Breast epithelium (tissue), 4 donors: ENCODE data around the gene PLEKHG4. TPM values are rescaled to one million over a fixed set of nuclear protein-coding genes. Genes with fewer than 3 reads are reported as not detected.

Experiments used
- DNase-seq, 2 donors: peaks; one replicate each; pipeline ENCODE4 v3.0.0-alpha.2; 2019; ENCODE audit warnings: low spot score in 2 of 2
- H3K27ac ChIP-seq, 2 donors: fragments of 200-600 bp; sonication (generic) in 1 of 2; one replicate each; pipeline ENCODE4 v1.5.1; 2016 to 2019; ENCODE audit warnings: mild to moderate bottlenecking in 1 of 2
- H3K27me3 ChIP-seq, 2 donors: fragments of 200-600 bp; sonication (generic) in 1 of 2; one replicate each; pipeline versions ENCODE4 v1.5.1 to v1.6.0; 2017 to 2019; ENCODE audit warnings: control low read depth in 1 of 2, mild to moderate bottlenecking in 1 of 2
- H3K36me3 ChIP-seq: fragments of 200-600 bp; one replicate; pipeline ENCODE4 v1.5.1; 2019
- H3K4me1 ChIP-seq, 2 donors: fragments of 200-600 bp; sonication (generic); one replicate each; pipeline ENCODE4 v1.5.1; 2016 to 2019; ENCODE audit warnings: control low read depth in 1 of 2
- H3K4me3 ChIP-seq, 3 donors: fragments of 200-600 bp; sonication (generic); 1 replicate in 2 of 3; 2 replicates in 1 of 3; pipeline ENCODE4 v1.5.1; 2016 to 2019; ENCODE audit warnings: mild to moderate bottlenecking in 3 of 3, moderate library complexity in 2 of 3
- H3K9me3 ChIP-seq, 2 donors: fragments of 200-600 bp; sonication (generic) in 1 of 2; one replicate each; pipeline ENCODE4 v1.5.1; 2016 to 2019; ENCODE audit warnings: control low read depth in 1 of 2
- CTCF ChIP-seq, 3 donors: fragments of 450-650 bp; IDR thresholded peaks; one replicate each; pipeline ENCODE4 v1.5.1; 2016 to 2017; ENCODE audit warnings: antibody characterized with exemption in 3 of 3, mild to moderate bottlenecking in 3 of 3, moderate library complexity in 3 of 3
- POLR2A ChIP-seq: fragments of 450-650 bp; IDR thresholded peaks from one replicate; pipeline ENCODE4 v1.6.1; 2016; ENCODE audit warnings: antibody characterized with exemption, mild to moderate bottlenecking, moderate library complexity
- POLR2AphosphoS5 ChIP-seq, 3 donors: sonication (generic); formaldehyde crosslinking; IDR thresholded peaks; one replicate each; pipeline ENCODE4 v1.6.1; 2017; ENCODE audit warnings: antibody characterized with exemption in 3 of 3
- intact Hi-C: fragments of 100-400 bp; cut with DNase I; formaldehyde crosslinking; loops from one replicate; pipeline ENCODE4 v1.15.1; 2023; ENCODE audit warnings: low total_unique reads
- total RNA-seq, 3 donors: library from RNA; depleted of rRNA; stranded (reverse); fragments of >200 nt; gene quantifications; one replicate each; pipeline ENCODE4 v1.1.0, GENCODE V29; 2016

The PLEKHG4 gene
- total RNA-seq, 3 donors from 2014 or later: 15.0 to 26.2 (median 19.8) TPM

DNA sequence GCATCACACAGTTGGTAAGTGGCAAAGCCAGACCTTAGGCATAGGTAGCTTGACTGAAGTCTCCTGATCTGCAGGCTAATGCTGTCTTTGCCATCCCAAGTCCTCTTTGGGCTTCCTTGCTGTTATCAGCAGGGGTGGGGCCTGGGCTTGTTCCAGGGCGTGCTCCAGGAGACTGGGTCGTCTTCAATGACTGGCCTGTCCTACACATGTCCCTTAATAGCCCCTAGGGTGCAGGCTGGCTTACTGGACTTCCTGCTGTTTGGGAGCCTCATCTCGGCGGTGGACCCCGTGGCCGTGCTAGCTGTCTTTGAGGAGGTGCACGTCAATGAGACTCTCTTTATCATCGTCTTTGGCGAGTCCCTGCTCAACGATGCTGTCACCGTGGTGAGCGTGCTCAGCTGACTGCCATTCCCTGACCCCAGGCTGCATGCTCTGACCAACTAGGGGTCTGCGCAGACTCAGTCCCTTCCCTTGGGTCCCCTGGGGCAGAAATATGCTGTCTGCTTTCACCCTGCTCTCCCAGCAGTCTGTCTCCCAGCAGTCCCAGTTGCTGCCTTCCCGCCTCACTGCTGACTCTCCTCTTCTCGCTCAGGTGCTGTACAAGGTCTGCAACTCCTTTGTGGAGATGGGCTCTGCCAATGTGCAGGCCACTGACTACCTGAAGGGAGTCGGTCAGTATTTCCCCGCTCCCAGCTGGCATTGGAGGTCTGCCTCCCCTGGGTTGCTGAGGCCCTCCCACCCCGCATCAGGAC is 24.4 kb upstream of the PLEKHG4 start:
- Histone ChIP-seq H3K27ac (no peak overlapping the region), H3K9me3 (no peaks in the 10 kb centered on the region), H3K4me1 (no peaks in the 10 kb centered on the region), H3K4me3 (no peak overlapping the region), H3K27me3 (no peaks in the 10 kb centered on the region), H3K36me3 (no peaks in the 10 kb centered on the region)
- TF ChIP-seq POLR2A (no peak), CTCF (IDR thresholded peaks at IDR 0.05) (no peak), POLR2AphosphoS5 (IDR thresholded peaks at IDR 0.05) (no peak)
- no peak for DNase-seq
- intact Hi-C loops: no loop called here

- no peak overlapping the region for H3K27ac ChIP-seq
- intact Hi-C loops: no loop called here
- H3K4me3 ChIP-seq: no peak overlapping the region
- no peak for DNase-seq
- no peaks in the 10 kb centered on the region for H3K9me3 ChIP-seq
- H3K36me3 ChIP-seq: no peaks in the 10 kb centered on the region
- TF ChIP-seq POLR2AphosphoS5 (IDR thresholded peaks at IDR 0.05) (no peak), POLR2A (no peak), CTCF (IDR thresholded peaks at IDR 0.05) (no peak)
- H3K27me3 ChIP-seq: no peaks in the 10 kb centered on the region
- H3K4me1 ChIP-seq: no peaks in the 10 kb centered on the region
Observed at GRCh38 chr16:67255553-67256221, 23.6 kb upstream of the PLEKHG4 start.

DNA sequence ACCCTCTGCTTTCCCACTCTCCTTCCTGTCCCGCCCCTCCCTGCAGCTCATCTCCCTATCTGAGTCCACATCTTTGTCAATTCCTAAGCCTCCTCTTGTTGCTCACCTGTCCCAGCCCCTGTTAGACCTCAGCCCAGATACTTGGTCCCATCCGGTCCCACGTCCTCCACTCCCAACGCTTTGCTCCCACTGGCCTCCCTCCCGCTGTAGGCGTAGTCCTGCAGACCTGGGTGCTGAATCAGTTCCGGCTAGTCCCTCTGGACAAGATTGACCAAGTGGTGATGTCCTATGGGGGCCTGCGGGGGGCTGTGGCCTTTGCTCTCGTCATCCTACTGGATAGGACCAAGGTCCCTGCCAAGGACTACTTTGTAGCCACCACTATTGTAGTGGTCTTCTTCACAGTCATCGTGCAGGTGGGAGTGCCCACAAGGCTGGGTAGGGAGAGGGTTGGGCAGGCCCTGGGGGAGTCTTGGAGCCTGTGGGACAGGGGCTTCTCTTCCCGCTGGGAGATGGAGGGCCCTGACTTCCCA is 22.6 kb upstream of the PLEKHG4 start:
- Histone ChIP-seq H3K4me3 (no peak overlapping the region), H3K27me3 (no peaks in the 10 kb centered on the region), H3K27ac (no peak overlapping the region), H3K9me3 (no peaks in the 10 kb centered on the region), H3K36me3 (no peaks in the 10 kb centered on the region), H3K4me1 (no peaks in the 10 kb centered on the region)
- DNase-seq: no peak
- no peak for TF ChIP-seq CTCF (IDR thresholded peaks at IDR 0.05)
- TF ChIP-seq POLR2A: no peak
- TF ChIP-seq POLR2AphosphoS5 (IDR thresholded peaks at IDR 0.05): no peak
- intact Hi-C loops: no loop called here

DNA sequence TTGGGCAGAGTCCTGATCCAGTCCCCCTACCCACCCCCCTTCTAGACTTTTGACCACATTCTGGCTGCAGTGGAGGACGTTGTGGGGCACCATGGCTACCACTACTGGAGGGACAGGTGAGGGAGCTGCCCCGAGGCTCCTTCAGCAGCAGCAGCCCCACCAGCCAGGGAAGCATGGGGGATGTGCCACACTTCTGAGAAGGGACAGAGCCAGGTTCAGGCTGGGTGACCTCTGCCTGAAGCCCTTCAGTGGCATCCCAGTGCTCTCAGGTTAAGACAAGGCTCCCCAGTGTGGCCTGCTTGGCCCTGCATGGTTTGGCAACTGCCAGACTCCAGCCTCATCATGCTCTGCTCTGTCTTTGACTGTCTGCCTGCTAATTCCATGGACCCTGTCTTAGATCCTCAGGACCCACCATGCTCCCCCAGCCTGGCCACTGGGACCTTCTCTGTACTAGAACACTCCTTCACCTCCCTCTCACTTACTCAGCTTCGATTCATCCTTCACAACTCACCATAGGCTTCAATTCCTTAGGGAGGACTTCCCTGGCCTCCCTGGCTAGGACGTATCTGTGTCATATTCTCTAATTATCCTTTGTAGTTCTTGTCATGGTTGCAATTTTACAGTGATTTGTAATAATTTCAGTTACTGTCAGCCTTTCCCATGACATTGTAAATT is 21.7 kb upstream of the PLEKHG4 start:
- TF ChIP-seq POLR2AphosphoS5 (IDR thresholded peaks at IDR 0.05) (no peak), POLR2A (no peak), CTCF (IDR thresholded peaks at IDR 0.05) (no peak)
- DNase-seq: no peak
- Histone ChIP-seq H3K9me3 (no peaks in the 10 kb centered on the region), H3K4me1 (no peaks in the 10 kb centered on the region), H3K36me3 (no peaks in the 10 kb centered on the region), H3K4me3 (no peak overlapping the region), H3K27me3 (no peaks in the 10 kb centered on the region), H3K27ac (no peak overlapping the region)
- intact Hi-C loops: no loop called here
